Right lobe of liver (tissue), 4 donors: ENCODE measurements around the gene NUP43.

ENCODE experiments used
- CTCF ChIP-seq, 4 donors: fragments of 200-600 bp in 3 of 4; fragments of 450-650 bp in 1 of 4; IDR thresholded peaks; one replicate each; pipeline versions ENCODE4 v1.5.1 to v1.8.0; 2016 to 2022; ENCODE audit warnings: antibody characterized with exemption in 4 of 4, mild to moderate bottlenecking in 2 of 4
- POLR2A ChIP-seq: fragments of 450-650 bp; IDR thresholded peaks from one replicate; pipeline ENCODE4 v1.6.1; 2017; ENCODE audit warnings: antibody characterized with exemption, mild to moderate bottlenecking
- donor health status: DM: no; HTN: no; CAD: no.
- donor health status: DM: no; HTN: no; CAD: no.
- donor health status: DM: no; HTN: yes; CAD: no.

- TF ChIP-seq POLR2A = no peak
- no peak for TF ChIP-seq CTCF (IDR thresholded peaks at IDR 0.05)
Observed at GRCh38 chr6:149734915-149735314, 11.4 kb downstream of the NUP43 start.
